Pulmonary artery endothelial cell (primary cell): ENCODE data around the gene KCNT1. TPM values are rescaled to one million over a fixed set of nuclear protein-coding genes. Genes with fewer than 3 reads are reported as not detected.

ENCODE experiments used
- DNase-seq: peaks from one replicate; pipeline ENCODE4 v3.0.0-alpha.2; 2011; ENCODE audit warnings: low read depth, low spot score
- total RNA-seq: library from RNA; depleted of rRNA; stranded (reverse); fragments of >200 nt; gene quantifications from 2 replicates; pipeline ENCODE4 v1.2.3, GENCODE V29; 2014

Gene KCNT1
- total RNA-seq, 1 donor from 2014 or later = under 0.01 TPM

GRCh38 chr9:135763716-135764446 lies 61.9 kb downstream of the KCNT1 start:
- DNase-seq = no peak

GRCh38 chr9:135764731-135765130 lies 62.7 kb downstream of the KCNT1 start:
- no peak for DNase-seq

GRCh38 chr9:135765416-135765815 lies 63.4 kb downstream of the KCNT1 start:
- no peak for DNase-seq

- no peak for DNase-seq
Measured at GRCh38 chr9:135766251-135766650, 64.3 kb downstream of the KCNT1 start.

DNA sequence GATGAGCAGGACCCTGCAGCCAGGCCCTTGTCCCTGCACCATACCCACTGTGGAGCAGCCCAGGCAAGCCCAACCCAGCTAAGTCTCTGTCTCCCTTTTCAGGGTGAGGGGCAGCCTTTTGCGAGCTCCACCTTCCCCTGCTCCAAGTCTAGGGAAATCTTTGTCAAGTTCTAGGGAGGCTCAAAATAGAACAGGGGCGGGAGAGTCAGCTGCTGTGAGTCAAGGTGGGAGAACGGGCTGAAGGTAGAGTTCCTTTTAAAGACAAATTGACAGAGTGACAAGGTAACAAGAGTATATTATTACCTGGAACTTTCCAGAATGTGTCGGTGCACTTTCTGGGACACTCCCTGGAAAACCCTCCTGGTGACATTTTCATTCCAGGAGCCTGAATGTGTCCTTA lies 64.7 kb downstream of the KCNT1 start:
- no peak for DNase-seq

DNA sequence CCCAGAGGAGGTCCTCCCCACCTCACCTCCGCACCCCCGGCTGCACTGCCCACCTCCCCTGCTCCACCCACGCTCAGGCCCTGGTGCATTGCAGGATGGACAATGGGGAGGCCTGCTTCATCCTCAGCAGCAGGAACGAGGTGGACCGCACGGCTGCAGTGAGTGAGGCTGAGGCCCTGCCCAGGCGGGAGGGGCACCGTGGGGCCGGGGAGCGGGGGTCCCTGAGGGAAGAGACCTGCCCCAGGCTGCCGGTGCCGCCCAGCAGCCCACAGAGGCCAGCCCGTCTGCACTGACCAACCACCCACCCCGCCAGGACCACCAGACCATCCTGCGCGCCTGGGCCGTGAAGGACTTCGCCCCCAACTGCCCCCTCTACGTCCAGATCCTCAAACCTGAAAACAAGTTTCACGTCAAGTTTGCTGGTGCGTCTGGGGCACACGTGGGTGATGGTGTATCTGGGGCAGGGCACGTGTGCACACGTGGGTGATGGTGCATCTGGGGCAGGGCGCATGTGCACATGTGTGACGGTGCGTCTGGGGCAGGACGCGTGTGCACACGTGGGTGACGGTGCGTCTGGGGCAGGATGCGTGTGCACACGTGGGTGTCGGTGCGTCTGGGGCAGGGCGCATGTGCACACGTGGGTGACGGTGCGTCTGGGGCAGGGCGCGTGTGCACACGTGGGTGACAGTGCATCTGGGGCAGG lies 66.7 kb downstream of the KCNT1 start:
- no peak for DNase-seq

- DNase-seq = no peak
Measured at GRCh38 chr9:135769489-135770202, 67.7 kb downstream of the KCNT1 start.

DNA sequence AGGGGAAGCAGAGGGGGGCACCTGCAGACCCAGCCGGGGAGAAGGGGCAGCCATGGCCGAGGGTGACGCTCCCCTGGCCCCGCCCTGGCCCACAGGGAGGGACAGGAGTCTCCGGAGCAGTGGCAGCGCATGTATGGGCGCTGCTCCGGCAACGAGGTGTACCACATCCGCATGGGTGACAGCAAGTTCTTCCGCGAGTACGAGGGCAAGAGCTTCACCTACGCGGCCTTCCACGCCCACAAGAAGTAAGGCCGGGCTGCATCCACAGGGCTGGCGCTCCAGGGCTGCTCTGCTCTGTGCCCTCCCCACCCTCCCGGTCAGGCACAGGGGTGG lies 68.2 kb downstream of the KCNT1 start:
- no peak for DNase-seq

GRCh38 chr9:135770771-135771170 lies 68.8 kb downstream of the KCNT1 start:
- no peak for DNase-seq

GRCh38 chr9:135771401-135772051 lies 69.5 kb downstream of the KCNT1 start:
- DNase-seq = no peak

DNA sequence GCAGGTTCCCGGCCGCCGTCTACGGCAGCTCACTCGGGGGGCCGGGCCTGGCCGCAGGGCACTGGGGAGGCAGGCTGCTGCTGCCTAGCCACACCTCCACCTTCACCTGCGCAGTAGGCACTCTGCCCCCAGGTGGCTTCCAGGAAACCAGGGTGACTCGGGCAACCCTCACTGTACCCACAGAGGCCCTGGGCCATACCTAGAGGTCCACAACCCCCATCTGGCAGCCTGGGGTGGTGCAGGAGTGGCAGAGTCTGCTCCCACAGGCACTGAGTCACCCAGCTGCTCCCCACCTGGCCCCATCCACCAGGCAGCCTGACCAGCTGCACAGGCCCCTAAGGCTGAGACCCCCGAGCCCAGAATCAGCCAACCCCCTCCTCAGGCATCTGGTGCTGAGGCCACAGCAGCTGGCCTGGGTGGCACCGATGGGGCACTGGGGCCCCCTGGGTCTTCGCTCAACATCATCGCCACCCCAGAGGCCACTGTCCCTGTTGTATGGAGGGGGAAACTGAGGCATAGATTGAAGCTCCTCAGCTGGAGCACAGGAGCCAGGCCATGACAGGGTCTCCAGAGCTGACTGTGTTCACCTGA lies 70.2 kb downstream of the KCNT1 start:
- no peak for DNase-seq

DNA sequence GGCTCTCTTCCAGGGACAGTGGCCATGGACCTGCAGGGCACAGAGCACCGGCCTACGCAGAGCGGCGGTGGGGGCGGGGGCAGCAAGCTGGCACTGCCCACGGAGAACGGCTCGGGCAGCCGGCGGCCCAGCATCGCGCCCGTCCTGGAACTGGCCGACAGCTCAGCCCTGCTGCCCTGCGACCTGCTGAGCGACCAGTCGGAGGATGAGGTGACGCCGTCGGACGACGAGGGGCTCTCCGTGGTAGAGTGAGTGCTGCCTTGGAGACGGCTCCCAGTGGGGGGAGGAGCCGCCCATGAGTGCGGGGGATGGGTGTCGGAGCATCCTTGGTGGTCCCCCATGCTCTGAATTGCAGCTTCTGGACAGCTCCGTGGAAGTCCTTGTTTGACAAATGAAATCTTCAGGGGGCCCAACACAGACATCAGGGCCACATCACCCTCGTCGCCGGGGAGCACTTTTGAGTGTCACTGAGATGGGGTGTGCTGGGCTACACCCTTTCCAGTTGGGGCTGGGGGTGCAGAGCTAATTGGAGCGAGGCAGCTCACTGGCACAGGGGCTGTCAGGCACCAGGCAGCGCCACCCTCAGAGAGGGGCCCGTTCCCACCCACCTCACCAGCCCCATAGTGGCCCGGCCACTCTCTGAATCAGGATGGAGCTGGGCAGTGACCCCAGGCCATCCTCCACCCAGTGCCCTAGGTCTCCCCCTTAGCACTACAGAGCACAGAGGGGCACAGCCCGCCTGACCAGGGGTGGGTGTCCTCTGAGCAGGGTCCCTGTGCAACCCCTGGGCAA lies 70.9 kb downstream of the KCNT1 start:
- DNase-seq = no peak

DNA sequence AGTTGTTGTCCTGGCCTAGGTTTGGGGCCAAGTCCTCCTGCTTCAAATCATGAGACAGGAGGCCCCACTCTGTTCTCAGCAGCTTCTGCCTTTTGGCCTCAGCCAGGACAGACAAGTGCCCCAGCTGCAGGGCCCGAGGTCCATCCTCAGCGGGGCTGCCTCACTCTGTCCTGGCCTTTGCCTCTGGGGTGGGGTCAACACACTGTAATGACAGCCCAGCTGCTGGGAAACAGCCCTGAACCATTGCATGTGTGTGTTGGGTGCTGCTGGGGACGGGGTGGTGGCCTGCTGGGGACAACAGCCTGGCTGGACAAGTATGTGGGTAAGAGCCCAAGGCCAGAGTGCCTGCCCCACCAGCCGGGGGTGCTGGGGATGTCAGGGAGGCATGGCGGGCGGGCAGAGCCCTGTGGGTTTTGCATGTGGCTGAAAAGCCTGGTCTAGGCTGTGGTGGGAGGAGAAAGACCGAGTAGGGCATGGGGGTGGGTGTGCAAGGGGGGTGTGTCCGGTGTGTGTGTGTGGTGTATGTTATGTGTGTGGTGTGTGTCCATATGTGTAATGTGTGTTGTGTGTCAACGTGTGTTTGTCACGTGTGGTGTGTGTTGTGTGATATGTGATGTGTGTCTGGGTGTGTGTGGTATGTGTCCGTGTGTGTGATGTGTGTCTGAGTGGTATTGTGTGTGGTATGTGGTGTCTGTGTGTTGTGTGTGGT lies 71.7 kb downstream of the KCNT1 start:
- no peak for DNase-seq

GRCh38 chr9:135774239-135774747 lies 72.3 kb downstream of the KCNT1 start:
- DNase-seq = no peak

DNA sequence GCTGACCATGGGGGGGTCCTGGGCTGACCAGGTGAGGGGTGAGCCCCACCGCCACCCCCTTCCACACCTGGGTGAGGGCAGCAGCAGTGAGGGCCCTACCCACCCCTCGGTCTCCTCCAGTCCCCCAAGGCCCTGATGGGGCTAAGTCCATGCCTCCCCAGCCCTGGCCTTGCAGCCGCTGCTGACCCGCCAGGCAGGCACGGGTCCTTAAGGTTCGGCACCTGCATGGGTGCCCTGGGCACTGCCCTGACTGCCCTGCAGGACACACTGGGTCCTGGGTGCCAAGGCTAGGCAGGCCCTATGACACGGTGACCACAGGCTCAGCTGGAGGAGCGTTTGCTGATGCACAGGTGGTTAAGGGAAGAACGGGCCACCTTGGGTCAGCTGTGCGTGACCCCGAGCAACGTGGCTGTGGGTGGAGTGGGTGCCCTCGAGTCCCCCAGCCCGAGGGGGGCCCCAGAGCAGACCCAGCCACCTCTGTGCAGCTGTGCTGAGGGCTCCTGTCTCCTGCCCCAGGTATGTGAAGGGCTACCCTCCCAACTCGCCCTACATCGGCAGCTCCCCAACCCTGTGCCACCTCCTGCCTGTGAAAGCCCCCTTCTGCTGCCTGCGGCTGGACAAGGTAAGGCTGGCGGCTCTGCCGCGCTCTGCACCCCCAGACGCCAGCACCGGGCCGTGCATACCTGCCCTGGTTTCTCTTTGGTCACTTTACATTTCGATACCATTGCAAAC lies 73.0 kb downstream of the KCNT1 start:
- no peak for DNase-seq

GRCh38 chr9:135775911-135776310 lies 73.9 kb downstream of the KCNT1 start:
- no peak for DNase-seq

DNA sequence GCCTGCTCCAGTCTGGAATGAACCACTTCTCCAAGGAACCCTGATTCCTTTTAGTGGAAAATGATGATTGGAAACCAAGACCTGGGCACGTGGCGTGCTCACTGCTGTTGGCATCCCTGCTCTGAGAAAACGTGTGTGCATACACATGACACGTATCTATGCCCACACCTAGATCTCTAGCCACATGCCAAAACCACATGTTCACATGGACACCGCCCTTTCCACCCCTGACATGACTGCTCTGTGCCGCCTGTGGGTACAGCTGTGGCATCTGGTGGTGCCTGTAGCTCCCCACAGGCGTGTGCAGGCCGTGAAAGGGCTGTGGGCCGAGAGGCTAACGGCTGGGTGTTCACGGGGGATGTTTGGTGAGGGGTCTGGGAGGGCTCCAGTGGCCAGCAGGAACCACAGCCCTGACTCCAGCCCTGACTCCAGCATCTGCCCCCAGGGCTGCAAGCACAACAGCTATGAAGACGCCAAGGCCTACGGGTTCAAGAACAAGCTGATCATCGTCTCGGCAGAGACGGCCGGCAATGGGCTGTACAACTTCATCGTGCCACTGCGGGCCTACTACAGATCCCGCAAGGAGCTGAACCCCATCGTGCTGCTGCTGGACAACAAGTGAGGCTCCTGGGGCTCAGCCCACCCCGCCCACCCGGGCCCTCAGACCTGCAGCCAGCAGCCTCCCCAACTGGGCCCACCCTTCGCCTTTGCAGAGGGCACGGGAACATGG lies 75.1 kb downstream of the KCNT1 start:
- no peak for DNase-seq

GRCh38 chr9:135777623-135778177 lies 75.7 kb downstream of the KCNT1 start:
- no peak for DNase-seq
